ENCODE measurements around the gene SUSD5.

The SUSD5 gene

DNA sequence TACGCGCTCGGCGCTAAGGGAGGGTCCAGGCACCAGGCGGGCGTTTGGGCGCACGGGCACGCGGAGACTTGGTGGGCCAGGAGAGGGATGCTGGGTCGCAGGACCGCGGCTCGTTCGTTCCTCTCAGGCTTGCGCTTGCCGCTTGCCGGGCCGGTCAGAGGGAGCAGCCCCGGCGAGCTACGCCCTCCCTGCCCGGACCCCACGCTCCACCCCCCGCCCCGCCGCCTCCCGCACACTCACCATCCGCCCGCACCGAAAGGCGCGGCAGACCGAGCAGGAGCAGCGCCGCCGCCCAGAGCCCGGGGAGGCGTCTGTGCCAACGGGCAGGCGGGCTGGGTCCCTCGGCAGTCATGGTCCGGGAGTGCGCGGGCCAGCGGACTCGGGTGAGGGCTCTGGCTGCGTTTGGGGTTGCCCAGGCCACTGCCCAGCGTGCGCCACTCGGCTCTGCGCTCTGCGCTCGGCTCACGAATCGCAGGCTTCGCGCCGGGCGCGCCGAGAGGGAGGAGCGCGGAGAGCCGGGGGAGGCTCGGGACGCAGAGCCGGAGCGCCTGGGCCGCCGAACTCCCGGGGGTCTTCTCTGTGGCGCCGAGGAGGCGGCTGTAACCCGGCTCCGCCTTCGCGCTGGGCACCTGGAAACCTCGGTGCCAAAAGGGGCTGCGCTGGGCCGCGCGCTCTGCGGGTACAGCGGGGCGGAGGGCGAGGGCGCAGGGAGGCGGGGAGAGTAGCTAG, at the start of gene SUSD5:
Gene SUSD5 (minus strand): TSS at position 365 of the 729 bp plus-strand sequence. CDS start 13 bp downstream, at position 352.
- DNase-seq (ENCODE audit: low read depth in 1 of 2, low spot score in 1 of 2), result no peak

GRCh38 chr3:33260104-33260503, 41.5 kb upstream of the SUSD5 start:
- no peak for DNase-seq (ENCODE audit: low read depth in 1 of 2, low spot score in 1 of 2)

- DNase-seq (ENCODE audit: low read depth in 1 of 2, low spot score in 1 of 2), result no peak
Observed at GRCh38 chr3:33256249-33256648, 37.6 kb upstream of the SUSD5 start.

DNA sequence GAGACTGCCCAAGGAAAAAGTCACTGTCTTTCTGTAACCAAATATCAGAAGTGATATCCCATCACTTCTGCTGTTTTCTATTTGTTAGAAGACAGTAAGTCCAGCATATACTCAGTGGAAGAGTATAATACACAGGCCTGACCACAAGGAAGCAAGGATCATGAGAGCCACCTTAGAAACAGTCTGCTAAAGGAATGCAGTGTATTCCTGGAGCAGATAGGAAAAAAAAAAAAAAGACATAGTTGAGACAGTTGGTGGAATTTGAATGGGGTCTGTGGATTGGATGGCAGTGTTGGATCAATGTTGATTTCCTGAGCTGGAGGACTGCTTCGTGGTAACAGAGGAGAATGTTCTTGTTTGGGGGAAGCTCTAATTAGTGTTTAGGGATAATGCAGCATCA, 32.1 kb upstream of the SUSD5 start:
- DNase-seq (ENCODE audit: low read depth in 1 of 2, low spot score in 1 of 2), result no peak

DNA sequence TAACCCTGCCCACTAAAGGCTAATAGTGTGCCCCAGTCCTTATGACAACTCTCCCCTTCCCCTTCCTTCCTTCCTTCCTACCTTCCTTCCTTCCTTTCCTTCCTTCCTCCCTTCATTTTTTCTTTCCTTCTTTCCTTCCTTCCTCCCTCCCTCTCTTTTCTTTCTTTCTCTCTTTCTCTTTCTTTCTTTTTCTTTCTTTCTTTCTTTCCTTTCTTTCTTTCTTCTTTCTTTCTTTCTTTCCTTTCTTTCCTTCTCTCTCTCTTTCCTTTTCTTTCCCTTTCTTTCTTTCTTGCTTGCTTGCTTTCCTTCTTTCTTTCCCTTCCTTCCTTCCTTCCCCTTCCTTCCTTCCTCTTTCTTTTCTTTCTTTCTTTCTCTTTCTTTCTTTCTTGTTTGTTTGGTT, 28.2 kb upstream of the SUSD5 start:
- no peak for DNase-seq (ENCODE audit: low read depth in 1 of 2, low spot score in 1 of 2)

DNA sequence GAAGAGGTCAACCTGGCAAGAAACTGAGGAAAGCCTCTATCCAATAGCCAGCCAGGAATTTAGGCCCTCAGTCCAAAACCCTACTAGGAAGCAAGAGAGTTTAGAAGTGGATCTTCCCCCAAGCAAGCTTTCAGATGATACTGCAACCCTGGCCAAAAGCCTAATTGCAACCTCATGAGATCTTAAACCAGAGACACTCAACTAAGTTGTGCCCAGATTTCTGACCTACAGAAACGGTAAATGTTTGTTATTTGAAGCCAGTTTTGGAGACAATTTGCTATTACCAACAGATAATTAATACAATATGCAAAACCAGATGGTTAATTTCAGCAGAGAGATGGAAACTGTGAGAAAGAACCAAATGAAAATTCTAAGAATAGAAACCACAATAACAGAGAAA, 21.7 kb upstream of the SUSD5 start:
- no peak for DNase-seq (ENCODE audit: low read depth in 1 of 2, low spot score in 1 of 2)

DNA sequence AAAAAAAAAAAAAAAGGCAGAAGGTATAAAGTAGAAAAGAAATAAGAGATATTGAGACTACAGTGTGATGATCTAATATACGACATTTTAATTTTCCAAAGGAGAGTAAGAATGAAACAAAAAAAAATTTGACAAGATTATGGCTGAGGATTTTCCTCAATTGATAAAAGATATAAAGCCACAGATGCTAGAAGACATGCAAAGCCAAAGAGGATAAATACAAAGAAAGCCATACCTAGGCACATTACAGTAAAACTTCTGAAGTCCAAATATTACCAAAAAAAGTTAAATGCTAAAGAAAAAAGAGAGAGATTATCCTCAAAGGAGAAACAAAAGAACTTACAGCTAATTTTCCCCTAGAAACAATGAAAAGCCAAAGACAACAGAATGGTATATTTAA, 20.3 kb upstream of the SUSD5 start:
- no peak for DNase-seq (ENCODE audit: low read depth in 1 of 2, low spot score in 1 of 2)

DNA sequence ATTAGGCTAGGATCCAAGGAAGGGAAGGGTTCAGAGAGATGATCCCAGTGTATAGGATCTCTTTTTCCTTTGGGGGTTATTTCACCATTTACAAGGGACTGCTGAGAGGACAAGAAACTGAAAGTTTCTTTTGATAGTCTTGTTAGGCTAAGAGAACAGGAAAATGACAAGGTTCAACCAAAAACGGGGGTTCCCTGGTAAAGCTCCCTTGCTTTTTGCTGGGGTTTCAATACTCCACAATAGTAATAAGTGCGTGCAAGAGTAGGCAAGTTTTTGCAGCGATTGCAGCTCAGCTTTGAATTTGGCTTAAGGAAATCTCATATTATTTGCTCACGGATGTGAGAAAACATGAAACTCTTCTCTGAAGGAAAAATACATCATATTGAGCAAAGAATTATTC, 18.8 kb upstream of the SUSD5 start:
- DNase-seq (ENCODE audit: low read depth in 1 of 2, low spot score in 1 of 2), result no peak

DNA sequence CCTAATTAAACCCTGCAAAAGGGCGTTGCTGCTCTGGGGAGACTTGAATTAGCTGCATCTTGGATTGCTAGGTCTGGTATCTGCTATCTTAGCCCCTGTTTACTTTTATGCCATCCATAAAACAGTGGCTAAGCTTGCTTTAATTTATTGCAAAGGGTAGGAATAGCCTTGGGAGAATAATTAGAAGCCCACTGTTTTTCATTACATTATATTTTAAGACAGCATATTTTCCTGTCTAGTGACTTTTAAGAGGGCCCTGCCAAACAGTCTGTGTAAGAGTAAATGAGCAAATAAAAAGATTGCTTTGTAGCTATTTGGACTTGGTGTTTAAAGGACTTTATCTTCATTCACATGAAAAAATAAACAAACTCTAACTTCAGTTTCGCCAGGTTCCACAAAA, 17.4 kb upstream of the SUSD5 start:
- DNase-seq (ENCODE audit: low read depth in 1 of 2, low spot score in 1 of 2), result no peak

DNA sequence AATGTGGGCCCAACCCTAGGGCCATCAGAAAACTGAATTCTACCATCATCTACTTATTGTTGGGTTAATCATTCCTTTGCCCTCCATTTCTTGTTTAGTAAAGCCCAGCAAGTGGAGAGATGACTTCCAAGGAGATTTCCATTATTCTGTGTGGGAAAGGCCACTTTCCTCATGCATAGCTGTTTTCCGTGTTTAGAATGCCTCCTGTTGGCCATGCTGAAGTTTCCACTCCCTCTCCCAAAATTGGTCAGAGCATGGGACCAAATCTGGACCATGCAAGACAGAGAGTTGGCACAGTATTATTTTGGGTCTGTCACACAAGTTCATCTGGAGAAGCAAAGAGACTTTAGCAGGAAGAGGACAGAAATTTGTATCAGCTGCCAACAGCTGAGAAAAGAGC, 15.3 kb upstream of the SUSD5 start:
- no peak for DNase-seq (ENCODE audit: low read depth in 1 of 2, low spot score in 1 of 2)

DNA sequence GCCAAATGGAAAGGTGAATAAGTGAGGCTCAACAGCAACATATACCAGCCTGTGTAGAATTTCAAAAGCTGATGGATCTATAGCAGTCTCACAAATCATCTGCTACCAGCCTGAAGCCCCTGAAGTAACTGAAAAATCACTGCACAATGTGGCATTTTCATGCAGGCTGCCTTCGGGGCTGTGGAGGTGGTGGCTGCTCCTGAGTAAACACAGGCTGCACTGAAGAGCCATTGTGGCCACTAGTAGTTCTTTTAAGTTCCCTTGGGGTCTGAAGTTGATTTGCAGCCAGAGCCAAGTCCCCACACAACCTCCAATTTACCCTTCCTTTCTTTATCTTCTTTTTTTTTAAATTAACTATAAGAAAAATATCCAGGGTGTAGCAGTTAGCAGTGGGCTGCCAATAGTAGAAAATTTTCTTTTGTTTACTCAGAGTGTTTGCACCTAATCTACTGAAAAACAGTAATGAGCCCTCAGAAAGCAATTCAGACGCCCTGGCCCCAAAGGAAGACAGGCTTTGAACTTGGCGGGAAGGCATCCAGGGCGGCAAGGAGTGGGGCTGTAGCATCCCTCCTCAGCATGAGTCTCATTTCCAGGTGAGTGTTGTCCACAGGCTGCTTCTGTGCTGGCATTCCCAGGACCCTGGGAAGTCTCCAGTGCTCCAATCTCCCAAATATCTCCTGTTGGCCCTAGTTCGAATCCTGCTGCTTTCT, 13.3 kb upstream of the SUSD5 start:
- DNase-seq (ENCODE audit: low read depth in 1 of 2, low spot score in 1 of 2), result no peak

DNA sequence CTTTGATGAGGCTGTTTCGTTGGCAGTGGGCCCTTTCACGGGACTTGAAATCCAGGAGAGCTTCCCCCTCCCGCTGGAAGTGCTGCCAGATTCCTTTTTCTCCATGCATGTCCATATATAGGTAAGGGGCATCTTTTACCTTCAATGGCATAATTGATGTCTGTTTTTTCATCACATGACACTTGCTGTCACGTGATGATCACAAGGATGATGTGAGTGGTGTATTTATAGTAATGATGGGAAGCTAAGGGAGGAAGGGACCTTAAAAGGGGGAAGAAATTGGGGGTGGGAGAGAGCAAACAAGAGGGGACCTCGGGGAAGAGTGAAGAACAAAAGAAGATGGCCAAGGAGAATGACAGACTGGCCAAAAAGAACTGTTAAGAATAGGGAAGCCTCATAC, 11.3 kb upstream of the SUSD5 start:
- DNase-seq (ENCODE audit: low read depth in 1 of 2, low spot score in 1 of 2), result no peak

- no peak for DNase-seq (ENCODE audit: low read depth in 1 of 2, low spot score in 1 of 2)
Observed at GRCh38 chr3:33229066-33229465, 10.5 kb upstream of the SUSD5 start.

DNA sequence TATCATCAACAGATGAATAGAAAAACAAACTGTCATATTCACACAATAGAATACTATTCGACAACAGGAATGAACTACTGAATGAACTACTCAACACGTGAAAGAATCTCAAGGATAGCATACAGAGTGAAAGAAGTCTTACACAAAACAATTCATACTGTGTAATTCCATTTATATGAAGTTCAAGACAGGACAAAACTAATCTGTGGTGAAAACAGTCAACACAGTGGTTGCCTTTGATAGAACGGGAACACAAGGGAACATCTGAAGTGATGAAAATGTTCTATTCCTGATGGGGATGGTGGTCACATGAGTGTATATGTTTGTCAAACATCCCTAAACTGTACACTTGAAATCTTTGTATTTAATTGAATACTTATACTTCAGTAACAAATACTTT, 2.6 kb upstream of the SUSD5 start:
- no peak for DNase-seq (ENCODE audit: low read depth in 1 of 2, low spot score in 1 of 2)

- no peak for DNase-seq (ENCODE audit: low read depth in 1 of 2, low spot score in 1 of 2)
Observed at GRCh38 chr3:33219175-33219487, 521 bp upstream of the SUSD5 start.

- DNase-seq (ENCODE audit: low read depth in 1 of 2, low spot score in 1 of 2), result no peak
Observed at GRCh38 chr3:33217866-33218445, 654 bp downstream of the SUSD5 start.

- DNase-seq (ENCODE audit: low read depth in 1 of 2, low spot score in 1 of 2), result no peak
Observed at GRCh38 chr3:33215739-33216138, 2.9 kb downstream of the SUSD5 start.

- DNase-seq (ENCODE audit: low read depth in 1 of 2, low spot score in 1 of 2), result no peak
Observed at GRCh38 chr3:33212406-33212805, 6.2 kb downstream of the SUSD5 start.

DNA sequence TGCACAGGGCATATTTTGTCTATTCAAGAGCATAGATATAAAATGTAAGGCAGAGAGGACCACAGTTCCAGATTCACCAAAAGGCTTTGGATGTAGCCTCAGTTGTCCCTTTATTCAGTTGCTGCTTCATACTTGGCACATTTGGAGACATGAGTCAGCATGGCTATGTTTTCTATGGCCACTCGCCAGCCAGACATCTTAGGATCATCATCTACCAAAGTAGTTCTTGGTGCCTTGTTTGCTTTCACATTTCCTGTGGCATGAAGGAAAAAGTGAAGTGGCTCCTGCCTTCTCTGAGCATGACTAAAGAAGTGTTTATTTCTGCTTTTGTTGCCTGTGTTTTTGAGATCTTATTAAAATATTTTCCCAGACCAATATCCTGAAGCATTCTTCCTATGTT, 7.2 kb downstream of the SUSD5 start:
- no peak for DNase-seq (ENCODE audit: low read depth in 1 of 2, low spot score in 1 of 2)

DNA sequence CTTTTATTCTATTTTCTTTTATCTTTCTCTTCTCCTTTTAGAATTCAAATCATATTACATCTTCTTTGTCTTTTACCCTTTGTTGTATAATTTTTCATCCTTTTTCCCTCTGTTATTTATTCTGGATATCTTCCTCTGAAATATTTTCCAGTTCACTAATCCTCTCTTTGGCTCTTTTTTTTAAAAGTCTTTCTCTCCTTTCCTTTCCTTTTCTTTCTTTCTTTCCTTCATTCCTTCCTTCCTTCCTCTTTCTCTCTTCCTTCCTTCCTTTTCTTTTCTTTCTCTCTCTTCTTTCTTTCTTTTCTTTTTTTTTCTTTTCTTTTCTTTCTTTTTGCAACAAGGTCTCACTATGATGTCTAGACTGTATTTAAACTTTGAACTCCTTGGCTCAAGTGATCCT, 9.3 kb downstream of the SUSD5 start:
- no peak for DNase-seq (ENCODE audit: low read depth in 1 of 2, low spot score in 1 of 2)

DNA sequence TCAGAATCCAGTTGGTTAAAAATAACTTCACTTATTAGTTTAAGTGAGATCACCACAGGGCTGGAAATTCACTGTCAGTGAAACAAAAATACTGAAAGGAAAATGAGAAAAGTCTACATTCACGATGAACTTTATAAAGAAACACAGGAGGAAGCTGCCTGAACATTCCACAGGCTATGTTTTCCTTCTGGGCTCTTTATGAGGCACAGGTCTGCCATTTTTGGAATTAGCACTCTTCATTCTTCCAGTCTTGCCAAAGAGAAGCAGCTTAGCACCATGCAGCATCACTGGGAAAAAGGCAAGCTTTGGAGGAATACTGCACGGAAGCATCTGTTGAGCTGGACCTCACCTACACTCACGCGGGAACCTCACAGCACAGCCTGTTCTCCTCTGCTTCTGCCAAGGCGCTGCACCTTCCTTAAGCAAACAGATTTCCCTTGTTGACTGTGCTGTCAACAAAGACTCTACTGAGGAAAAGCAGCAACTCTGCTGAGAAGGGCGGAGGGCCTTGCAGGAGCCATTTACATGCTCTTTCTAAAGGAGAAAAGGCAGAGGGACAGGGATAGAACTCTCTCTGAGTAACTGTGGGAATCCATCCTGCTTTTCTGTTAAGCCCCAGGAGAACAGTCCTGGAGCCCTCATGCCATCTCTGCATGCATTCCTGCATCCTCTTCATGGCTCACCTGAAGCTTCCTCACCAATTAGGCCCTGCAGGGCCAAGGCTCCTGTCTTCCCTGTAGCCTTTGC, 15.7 kb downstream of the SUSD5 start:
- no peak for DNase-seq (ENCODE audit: low read depth in 1 of 2, low spot score in 1 of 2)

DNA sequence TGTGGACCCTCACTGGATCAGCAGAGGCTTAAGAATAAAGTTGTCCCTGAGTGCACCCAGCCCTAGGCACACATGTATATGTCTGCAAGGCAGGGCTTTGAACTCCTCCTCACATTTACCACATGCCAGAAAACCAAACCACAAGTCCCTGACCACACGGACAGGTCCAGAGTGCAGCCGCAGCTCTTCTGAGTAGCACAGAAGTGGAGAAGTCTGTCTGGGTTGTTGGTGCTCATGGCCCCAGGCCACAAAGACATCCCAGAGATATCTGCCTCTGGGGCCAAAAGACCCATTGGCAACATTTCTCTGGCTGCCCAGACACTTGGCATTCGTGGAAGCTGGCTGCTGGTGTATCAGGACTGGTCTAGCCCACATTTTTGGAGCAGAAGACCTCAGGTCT, 17.4 kb downstream of the SUSD5 start:
- no peak for DNase-seq (ENCODE audit: low read depth in 1 of 2, low spot score in 1 of 2)
